HG02943 (cell line): Measurements from ENCODE around the gene ADSS1.

Source experiments
- ATAC-seq: cut with Tn5 transposase; IDR thresholded peaks from one replicate; pipeline ENCODE4 v1.9.1; 2021; ENCODE audit warnings: mild to moderate bottlenecking, low read depth, moderate library complexity; ENCODE audit not compliant: unreplicated experiment

The ADSS1 gene

GRCh38 chr14:104712881-104713734, 10.9 kb upstream of the ADSS1 start:
- ATAC-seq = no peak

GRCh38 chr14:104714066-104714465, 10.0 kb upstream of the ADSS1 start:
- ATAC-seq = no peak

- ATAC-seq = no peak
Observed at GRCh38 chr14:104714681-104715080, 9.3 kb upstream of the ADSS1 start.

GRCh38 chr14:104715416-104715815, 8.6 kb upstream of the ADSS1 start:
- ATAC-seq = no peak

- ATAC-seq = no peak
Observed at GRCh38 chr14:104715871-104716270, 8.2 kb upstream of the ADSS1 start.

- no peak for ATAC-seq
Observed at GRCh38 chr14:104717137-104717536, 6.9 kb upstream of the ADSS1 start.

- ATAC-seq = no peak
Observed at GRCh38 chr14:104717646-104718045, 6.4 kb upstream of the ADSS1 start.

GRCh38 chr14:104718147-104718546, 5.9 kb upstream of the ADSS1 start:
- no peak for ATAC-seq

GRCh38 chr14:104718871-104719270, 5.2 kb upstream of the ADSS1 start:
- no peak for ATAC-seq

- ATAC-seq = no peak
Observed at GRCh38 chr14:104719343-104719742, 4.7 kb upstream of the ADSS1 start.

- ATAC-seq = no peak
Observed at GRCh38 chr14:104721505-104722431, 2.3 kb upstream of the ADSS1 start.

- no peak for ATAC-seq
Observed at GRCh38 chr14:104722938-104723650, 935 bp upstream of the ADSS1 start.

- no peak for ATAC-seq
Observed at GRCh38 chr14:104724407-104724980, 465 bp downstream of the ADSS1 start.

GRCh38 chr14:104724981-104725771, 1.1 kb downstream of the ADSS1 start:
- no peak for ATAC-seq

- no peak for ATAC-seq
Observed at GRCh38 chr14:104725772-104726548, 1.9 kb downstream of the ADSS1 start.

GRCh38 chr14:104726600-104727451, 2.8 kb downstream of the ADSS1 start:
- no peak for ATAC-seq

- ATAC-seq = no peak
Observed at GRCh38 chr14:104728631-104729030, 4.6 kb downstream of the ADSS1 start.
